ENCODE results near the gene SP140.
"Not testable (repeated sequence)": the region's sequence is repeated elsewhere in the genome, so short reads cannot be mapped to it uniquely, and the experiment has no call there.

Gene SP140

GRCh38 chr2:230296917-230297316, 71.4 kb downstream of the SP140 start:
- DNase-seq: no peak

- DNase-seq: no peak
Measured at GRCh38 chr2:230299618-230300017, 74.1 kb downstream of the SP140 start.

- no peak for DNase-seq
Measured at GRCh38 chr2:230305416-230306275, 80.1 kb downstream of the SP140 start.

GRCh38 chr2:230306474-230306873, 80.9 kb downstream of the SP140 start:
- no peak for DNase-seq

GRCh38 chr2:230307485-230307884, 81.9 kb downstream of the SP140 start:
- DNase-seq: no peak

- DNase-seq: no peak
Measured at GRCh38 chr2:230308402-230309000, 83.0 kb downstream of the SP140 start.

GRCh38 chr2:230310792-230311191, 85.3 kb downstream of the SP140 start:
- DNase-seq: not testable (repeated sequence)

GRCh38 chr2:230311634-230312033, 86.1 kb downstream of the SP140 start:
- not testable (repeated sequence) for DNase-seq

GRCh38 chr2:230312638-230313037, 87.1 kb downstream of the SP140 start:
- DNase-seq: no peak

GRCh38 chr2:230317366-230317765, 91.8 kb downstream of the SP140 start:
- no peak for DNase-seq

GRCh38 chr2:230318190-230319121, 92.9 kb downstream of the SP140 start:
- no peak for DNase-seq

- peak; percentile 84 for DNase-seq
Measured at GRCh38 chr2:230319211-230319862, 93.8 kb downstream of the SP140 start.

GRCh38 chr2:230321031-230321430, 95.5 kb downstream of the SP140 start:
- no peak for DNase-seq

GRCh38 chr2:230322561-230323384, 97.2 kb downstream of the SP140 start:
- DNase-seq: no peak

GRCh38 chr2:230323385-230324106, 98.0 kb downstream of the SP140 start:
- peak; percentile 63 for DNase-seq

GRCh38 chr2:230324503-230324902, 99.0 kb downstream of the SP140 start:
- DNase-seq: peak; percentile 58

GRCh38 chr2:230325316-230326243, 100.0 kb downstream of the SP140 start:
- DNase-seq: no peak

GRCh38 chr2:230326453-230327417, 101.2 kb downstream of the SP140 start, which contains the start of gene SP140L:
SP140L (plus strand) TSS chr2:230327193; CDS start chr2:230327270, 77 bp downstream.
- DNase-seq: peak; percentile 92
